GM19035 (cell line): ENCODE results near the gene RHBDL3.

Experiments
- ATAC-seq: cut with Tn5 transposase; IDR thresholded peaks from one replicate; pipeline ENCODE4 v1.9.1; 2021; ENCODE audit not compliant: unreplicated experiment

RHBDL3 gene

DNA sequence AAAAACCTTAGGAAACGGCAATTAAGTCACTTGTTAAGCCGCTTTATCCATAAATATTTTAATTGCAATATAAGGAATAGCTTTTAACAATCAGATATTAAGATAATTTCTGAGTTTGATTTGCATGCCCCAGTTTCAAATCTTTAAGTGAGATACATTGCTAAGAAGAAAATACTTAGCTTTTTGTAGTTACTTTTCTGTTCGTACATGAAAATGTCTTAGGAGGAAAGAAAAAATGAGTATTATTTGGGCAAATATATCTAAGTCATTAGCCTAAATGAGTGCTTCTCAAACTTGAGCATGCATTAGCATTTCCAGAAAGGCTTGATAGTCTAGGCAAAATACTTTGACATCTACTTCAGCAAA is 90.7 kb downstream of the RHBDL3 start:
- no peak for ATAC-seq

DNA sequence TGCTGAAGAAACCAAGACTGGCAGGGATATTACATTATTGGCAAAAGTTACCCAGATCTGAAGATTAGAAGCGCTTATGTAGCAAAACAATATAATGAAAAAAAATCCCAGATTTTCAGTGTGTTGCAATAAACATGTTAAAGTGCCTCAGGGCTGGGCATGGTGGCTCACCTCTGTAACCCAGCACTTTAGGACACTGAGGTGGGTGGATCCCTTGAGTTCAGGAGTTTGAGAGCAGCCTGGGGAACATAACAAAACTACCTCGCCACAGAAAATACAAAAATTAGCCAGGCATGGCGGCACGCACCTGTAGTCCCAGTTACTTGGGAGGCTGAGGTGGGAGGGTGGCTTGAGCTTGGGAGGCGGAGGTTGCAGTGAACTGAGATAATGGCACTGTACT is 91.1 kb downstream of the RHBDL3 start:
- no peak for ATAC-seq

GRCh38 chr17:32357615-32358014 is 92.0 kb downstream of the RHBDL3 start:
- ATAC-seq = no peak

GRCh38 chr17:32361270-32361669 is 95.6 kb downstream of the RHBDL3 start:
- ATAC-seq = no peak

DNA sequence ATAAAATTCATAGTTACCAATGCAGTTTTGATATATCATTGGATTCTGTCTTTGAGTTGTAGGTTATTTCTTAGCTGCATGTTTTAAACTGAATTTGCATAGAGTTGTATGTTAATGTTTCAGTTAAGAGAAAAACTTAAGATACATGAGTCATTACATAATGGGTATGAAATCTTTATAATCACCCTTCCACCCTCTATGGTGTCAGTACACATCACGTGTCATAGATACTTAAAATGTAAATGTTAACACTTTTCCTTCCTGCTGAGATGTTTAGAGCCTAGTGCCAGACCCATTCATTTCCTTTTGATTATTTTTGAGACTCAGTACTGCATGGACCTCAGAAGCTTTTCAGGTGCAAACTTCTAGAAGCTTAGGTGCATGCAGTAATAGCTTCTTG is 104.8 kb downstream of the RHBDL3 start:
- ATAC-seq = no peak
